Mesendoderm (in vitro differentiated cells): ENCODE data around the gene RAC3.
"Not testable (repeated sequence)": the region's sequence is repeated elsewhere in the genome, so short reads cannot be mapped to it uniquely, and the experiment has no call there.

Experiments
- DNase-seq: peaks from one replicate; pipeline ENCODE4 v3.0.0; 2013
- H2AK5ac ChIP-seq: 2 replicates; pipeline ENCODE4 v1.6.1; 2013; ENCODE audit warnings: low read length, inconsistent platforms
- H2BK120ac ChIP-seq: 2 replicates; pipeline ENCODE4 v1.6.1; 2013; ENCODE audit warnings: low read depth, mild to moderate bottlenecking, low read length, moderate library complexity, mixed read lengths
- H2BK15ac ChIP-seq: replicated peaks from 2 replicates; pipeline ENCODE4 v1.6.1; 2013; ENCODE audit warnings: low read depth, mild to moderate bottlenecking, moderate library complexity
- H2BK5ac ChIP-seq: 2 replicates; pipeline ENCODE4 v1.6.1; 2013; ENCODE audit warnings: low read length, inconsistent platforms
- H3K18ac ChIP-seq: 2 replicates; pipeline ENCODE4 v1.6.1; 2013; ENCODE audit warnings: mild to moderate bottlenecking, low read length, mixed read lengths
- H3K23ac ChIP-seq: one replicate; pipeline ENCODE4 v1.6.1; 2013; ENCODE audit warnings: low read length
- H3K27ac ChIP-seq: 2 replicates; pipeline ENCODE4 v1.5.1; 2013; ENCODE audit warnings: low read depth, mild to moderate bottlenecking, inconsistent platforms, low read length, moderate library complexity
- H3K27me3 ChIP-seq: 2 replicates; pipeline ENCODE4 v1.6.1; 2013; ENCODE audit warnings: low read length, control low read depth, mild to moderate bottlenecking, inconsistent platforms; ENCODE audit not compliant: insufficient read depth, poor library complexity
- H3K36me3 ChIP-seq: 2 replicates; pipeline ENCODE4 v1.6.1; 2013; ENCODE audit warnings: low read length, inconsistent platforms; ENCODE audit not compliant: control insufficient read depth, insufficient read depth
- H3K4ac ChIP-seq: one replicate; pipeline ENCODE4 v1.6.1; 2013; ENCODE audit warnings: low read depth, mild to moderate bottlenecking, low read length, moderate library complexity
- H3K4me1 ChIP-seq: 2 replicates; pipeline ENCODE4 v1.6.1; 2013; ENCODE audit warnings: low read depth, low read length, inconsistent platforms; ENCODE audit not compliant: control insufficient read depth
- H3K4me2 ChIP-seq: 2 replicates; pipeline ENCODE4 v1.6.1; 2013; ENCODE audit warnings: low read length
- H3K4me3 ChIP-seq: 2 replicates; pipeline ENCODE4 v1.5.1; 2013; ENCODE audit warnings: mild to moderate bottlenecking, low read length
- H3K56ac ChIP-seq: one replicate; pipeline ENCODE4 v1.6.1; 2013; ENCODE audit warnings: low read length
- H3K79me1 ChIP-seq: 2 replicates; pipeline ENCODE4 v1.6.1; 2013; ENCODE audit warnings: low read length, inconsistent platforms
- H3K79me2 ChIP-seq: 2 replicates; pipeline ENCODE4 v1.6.1; 2013; ENCODE audit warnings: mild to moderate bottlenecking, low read length; ENCODE audit not compliant: control insufficient read depth, insufficient read depth
- H3K9ac ChIP-seq: 2 replicates; pipeline ENCODE4 v1.6.1; 2013; ENCODE audit warnings: low read length, inconsistent platforms
- H4K5ac ChIP-seq: one replicate; pipeline ENCODE4 v1.6.1; 2013; ENCODE audit warnings: low read length
- H4K8ac ChIP-seq: one replicate; pipeline ENCODE4 v1.6.1; 2013; ENCODE audit warnings: low read depth, mild to moderate bottlenecking, control low read depth, low read length, moderate library complexity
- WGBS: extraction: QIAGEN DNeasy Blood & Tissue Kit; methylation state at CpG from one replicate; pipeline ENCODE4 v1.1.7; 2013; ENCODE audit warnings: low lambda C conversion rate, missing lambda C conversion rate; ENCODE audit not compliant: insufficient coverage; ENCODE audit errors: extremely low coverage; 5-methylcytosine and 5-hydroxymethylcytosine counted together

The RAC3 gene

DNA sequence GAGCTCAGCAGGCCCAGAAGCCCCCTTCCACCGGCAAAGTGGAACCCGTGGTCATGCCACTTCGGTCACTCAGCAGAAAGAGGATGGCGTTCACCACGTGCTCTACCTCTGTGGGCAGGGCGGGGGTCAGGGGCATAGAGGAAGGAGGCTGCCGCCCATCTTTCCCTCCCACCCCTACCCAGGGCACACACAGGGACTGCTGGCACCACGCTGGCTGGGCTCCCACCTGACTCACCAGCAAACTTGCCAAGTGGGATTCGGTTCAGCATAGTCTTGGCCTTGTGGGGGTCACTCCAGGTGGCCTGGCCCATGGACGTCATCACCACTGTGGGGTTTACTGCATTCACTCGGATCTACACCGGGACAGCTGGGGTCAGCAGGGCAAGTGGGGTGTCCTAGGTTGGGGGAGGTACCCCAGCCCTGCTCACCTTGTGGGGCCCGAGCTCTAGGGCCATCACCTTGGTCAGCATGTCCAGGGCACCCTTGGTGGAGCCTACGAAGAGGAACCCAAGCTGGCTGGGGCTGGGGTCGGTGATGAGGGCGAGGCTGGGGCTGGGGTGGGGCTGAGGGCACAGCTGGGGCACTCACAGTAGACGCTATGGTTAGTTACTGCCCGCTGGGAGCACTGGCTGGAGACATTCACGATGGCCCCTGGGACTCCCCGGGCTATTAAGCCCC lies 4.6 kb downstream of the RAC3 start:
- no peak for DNase-seq

DNA sequence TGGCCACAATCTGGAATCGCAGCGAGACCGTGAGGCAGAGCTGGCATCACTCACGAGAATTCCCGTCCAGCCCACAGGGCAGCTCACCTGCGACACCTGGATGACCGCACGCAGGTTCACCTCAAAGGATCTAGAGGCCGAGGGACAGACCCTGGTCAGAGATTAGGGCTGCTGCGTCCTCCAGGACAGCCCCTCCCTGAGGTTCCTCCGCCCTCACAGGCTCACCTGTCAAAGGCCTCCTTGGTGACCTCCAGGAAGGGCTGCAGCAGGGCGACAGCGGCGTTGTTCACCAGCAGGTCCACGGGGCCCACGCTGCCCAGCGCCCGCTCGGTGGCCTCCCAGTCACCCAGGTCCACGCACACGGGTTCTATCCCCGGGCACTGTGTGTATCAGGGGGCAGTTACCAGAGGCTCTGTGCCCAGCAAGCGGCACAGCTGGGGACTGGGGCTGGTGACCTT lies 5.2 kb downstream of the RAC3 start:
- Histone ChIP-seq H2BK5ac (no peak overlapping the region), H3K27ac (no peak overlapping the region), H3K36me3 (no peaks in the 10 kb centered on the region), H4K5ac (no peak overlapping the region), H4K8ac (no peak overlapping the region), H3K79me2 (no peaks in the 10 kb centered on the region), H3K18ac (no peak overlapping the region), H2BK120ac (no peak overlapping the region), H2BK15ac (no peak overlapping the region), H3K79me1 (no peaks in the 10 kb centered on the region), H3K9ac (peak overlapping the region; percentile 89), H3K56ac (peak overlapping the region; percentile 91), H3K4ac (no peak overlapping the region), H2AK5ac (no peak overlapping the region), H3K23ac (peak overlapping the region; percentile 45), H3K4me2 (peak overlapping the region; percentile 96), H3K27me3 (no peaks in the 10 kb centered on the region), H3K4me1 (no peaks in the 10 kb centered on the region), H3K4me3 (peak overlapping the region; percentile 38)
- no CpG with 5 or more reads among the region's 23 CpGs for WGBS
- DNase-seq = no peak

More for the DNA sequence above, 4.6 kb downstream of the RAC3 start:
- no peaks in the 10 kb centered on the region for H3K4me1 ChIP-seq
- no peak overlapping the region for H3K27ac ChIP-seq
- H4K5ac ChIP-seq = no peak overlapping the region
- H3K4me3 ChIP-seq = no peak overlapping the region
- H3K18ac ChIP-seq = no peak overlapping the region
- no CpG with 5 or more reads among the region's 20 CpGs for WGBS
- no peak overlapping the region for H3K4ac ChIP-seq
- no peak overlapping the region for H2BK15ac ChIP-seq
- no peaks in the 10 kb centered on the region for H3K36me3 ChIP-seq
- H3K4me2 ChIP-seq = no peak overlapping the region
- H3K27me3 ChIP-seq = no peaks in the 10 kb centered on the region
- H2AK5ac ChIP-seq = no peak overlapping the region
- peak overlapping the region; percentile 89 for H3K9ac ChIP-seq
- peak overlapping the region; percentile 91 for H3K56ac ChIP-seq
- no peak overlapping the region for H2BK120ac ChIP-seq
- H3K79me2 ChIP-seq = no peaks in the 10 kb centered on the region
- no peak overlapping the region for H4K8ac ChIP-seq
- peak overlapping the region; percentile 45 for H3K23ac ChIP-seq
- no peak overlapping the region for H2BK5ac ChIP-seq
- no peaks in the 10 kb centered on the region for H3K79me1 ChIP-seq

DNA sequence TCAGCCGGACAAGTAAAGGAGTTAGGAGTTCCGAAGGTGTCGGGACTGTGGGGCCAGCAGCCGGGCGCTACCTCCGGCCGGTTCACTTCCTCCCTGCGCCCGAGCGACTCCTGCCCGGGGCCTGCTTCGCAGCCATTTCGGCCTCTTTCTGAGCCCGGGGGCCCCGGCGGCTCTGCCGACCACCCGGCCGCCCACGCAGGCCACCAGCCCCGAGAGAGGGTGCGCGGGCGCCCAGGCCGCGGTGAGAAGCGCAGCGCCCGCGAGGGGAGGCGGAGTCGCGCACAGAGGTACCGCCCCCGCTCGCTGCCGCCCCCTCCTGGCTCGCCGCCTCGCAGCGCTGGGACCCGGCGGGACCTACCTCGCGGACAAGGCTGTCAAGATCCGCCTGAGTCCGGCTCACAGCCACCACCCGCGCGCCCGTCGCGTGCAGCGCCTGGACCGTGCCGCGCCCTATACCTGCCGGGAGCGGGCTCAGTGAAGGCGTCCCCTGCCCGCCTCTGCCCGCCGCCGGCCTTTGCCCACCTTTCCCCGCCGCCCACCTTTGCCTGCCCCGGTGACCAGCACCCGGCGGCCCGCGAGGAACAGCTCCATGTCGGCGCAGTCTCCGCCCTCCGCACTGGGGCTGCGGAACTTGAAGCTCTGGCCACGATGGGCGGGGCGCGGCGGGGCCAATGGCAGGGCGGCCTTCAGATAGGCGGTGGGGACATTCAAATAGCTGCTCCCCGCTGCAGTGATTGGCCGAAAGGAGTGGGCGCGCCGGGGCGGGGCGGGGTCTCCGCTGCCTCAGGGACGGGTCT lies 5.8 kb downstream of the RAC3 start, which contains the start of gene DCXR:
Gene DCXR, minus strand, starts transcription at position 606 of the 797 bp plus-strand sequence. Its CDS starts 15 bp downstream, at position 591.
- DNase-seq = peak; percentile 98

DNA sequence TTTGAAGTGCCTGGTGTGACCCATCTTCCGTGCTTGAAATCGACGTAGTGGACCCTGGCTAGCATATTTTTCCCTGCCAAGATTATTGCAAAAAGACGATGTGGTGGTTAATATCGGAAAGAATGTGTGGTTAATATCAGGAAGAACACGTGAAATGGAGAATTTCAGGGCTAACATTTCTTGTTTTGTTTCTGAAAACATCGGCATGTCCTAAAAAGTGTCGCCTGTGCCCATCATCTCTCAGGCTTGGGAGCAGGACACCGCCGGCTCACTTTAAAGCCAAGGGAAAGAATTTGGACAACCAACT lies 6.4 kb downstream of the RAC3 start:
- H3K56ac ChIP-seq = no peak overlapping the region
- no peak overlapping the region for H2BK5ac ChIP-seq
- H3K27me3 ChIP-seq = no peaks in the 10 kb centered on the region
- no peak overlapping the region for H3K4ac ChIP-seq
- H3K9ac ChIP-seq = no peak overlapping the region
- no peak overlapping the region for H2BK15ac ChIP-seq
- WGBS = no CpG with 5 or more reads among the region's 10 CpGs
- H3K79me2 ChIP-seq = no peaks in the 10 kb centered on the region
- no peaks in the 10 kb centered on the region for H3K79me1 ChIP-seq
- H4K5ac ChIP-seq = no peak overlapping the region
- H3K18ac ChIP-seq = no peak overlapping the region
- peak overlapping the region; percentile 3 for H3K4me2 ChIP-seq
- no peaks in the 10 kb centered on the region for H3K4me1 ChIP-seq
- H2AK5ac ChIP-seq = no peak overlapping the region
- DNase-seq = no peak
- no peak overlapping the region for H3K23ac ChIP-seq
- no peak overlapping the region for H3K4me3 ChIP-seq
- H3K27ac ChIP-seq = no peak overlapping the region
- no peak overlapping the region for H2BK120ac ChIP-seq
- H4K8ac ChIP-seq = no peak overlapping the region
- no peaks in the 10 kb centered on the region for H3K36me3 ChIP-seq

More for the DNA sequence above, 5.8 kb downstream of the RAC3 start, which contains the start of gene DCXR:
- peak within 1 kb of the TSS; percentile 33 for H3K18ac ChIP-seq
- H2BK15ac ChIP-seq = no peak within 1 kb of the TSS
- no peak within 1 kb of the TSS for H4K8ac ChIP-seq
- no peaks in the 10 kb centered on the region for H3K79me1 ChIP-seq
- H3K27me3 ChIP-seq = no peaks in the 10 kb centered on the region
- H4K5ac ChIP-seq = no peak within 1 kb of the TSS
- peak within 1 kb of the TSS; percentile 45 for H3K23ac ChIP-seq
- H2AK5ac ChIP-seq = no peak within 1 kb of the TSS
- peak within 1 kb of the TSS; percentile 39 for H3K4me3 ChIP-seq
- peak within 1 kb of the TSS; percentile 91 for H3K56ac ChIP-seq
- H3K27ac ChIP-seq = peak within 1 kb of the TSS; percentile 68
- no peaks in the 10 kb centered on the region for H3K4me1 ChIP-seq
- H3K79me2 ChIP-seq = no peaks in the 10 kb centered on the region
- H3K36me3 ChIP-seq = no peaks in the 10 kb centered on the region
- no peak within 1 kb of the TSS for H2BK5ac ChIP-seq
- H3K4ac ChIP-seq = no peak within 1 kb of the TSS
- H2BK120ac ChIP-seq = no peak within 1 kb of the TSS
- no CpG with 5 or more reads among the region's 92 CpGs for WGBS
- peak within 1 kb of the TSS; percentile 96 for H3K4me2 ChIP-seq
- peak within 1 kb of the TSS; percentile 89 for H3K9ac ChIP-seq

DNA sequence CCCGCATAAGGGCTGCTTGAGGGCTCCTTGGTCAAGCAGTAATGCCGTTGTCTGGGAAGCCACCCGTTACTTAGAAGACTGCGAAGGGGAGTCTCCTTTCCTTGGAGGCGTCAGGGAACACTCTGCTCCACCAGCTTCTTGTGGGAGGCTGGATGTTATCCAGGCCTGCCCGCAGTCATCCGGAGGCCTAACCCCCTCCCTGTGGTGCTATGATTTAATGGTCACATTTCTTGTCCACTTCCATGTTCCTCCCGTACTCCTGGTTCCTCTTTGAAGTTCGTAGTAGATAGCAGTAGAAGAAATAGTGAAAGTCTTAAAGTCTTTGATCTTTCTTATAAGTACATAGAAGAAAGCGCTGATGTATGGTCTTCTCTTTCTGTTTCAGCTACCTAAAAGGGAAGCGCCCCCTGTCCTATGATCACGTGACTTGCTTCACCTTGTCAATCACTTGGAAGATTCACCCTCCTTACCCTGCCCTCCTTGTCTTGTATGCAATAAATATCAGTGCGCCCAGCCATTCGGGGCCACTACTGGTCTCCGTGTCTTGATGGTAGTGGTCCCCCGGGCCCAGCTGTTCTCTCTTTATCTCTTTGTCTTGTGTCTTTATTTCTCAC lies 7.4 kb downstream of the RAC3 start:
- H4K5ac ChIP-seq, H3K79me2 ChIP-seq, H2BK5ac ChIP-seq, H4K8ac ChIP-seq, DNase-seq, H2BK15ac ChIP-seq, H3K23ac ChIP-seq, H3K4ac ChIP-seq, H3K56ac ChIP-seq, H2AK5ac ChIP-seq, H3K27ac ChIP-seq, H2BK120ac ChIP-seq, H3K4me2 ChIP-seq, H3K9ac ChIP-seq, H3K18ac ChIP-seq, H3K36me3 ChIP-seq, H3K4me3 ChIP-seq, H3K79me1 ChIP-seq, H3K4me1 ChIP-seq, H3K27me3 ChIP-seq: not testable (repeated sequence)
- WGBS = no CpG with 5 or more reads among the region's 16 CpGs
